ENCODE data around the gene PCDHGA10.
"Not testable (repeated sequence)": the region's sequence is repeated elsewhere in the genome, so short reads cannot be mapped to it uniquely, and the experiment has no call there.

PCDHGA10 gene

GRCh38 chr5:141393267-141393666 lies 19.5 kb upstream of the PCDHGA10 start:
- DNase-seq, result no peak

GRCh38 chr5:141394401-141395187 lies 18.2 kb upstream of the PCDHGA10 start:
- DNase-seq, result not testable (repeated sequence)

GRCh38 chr5:141397756-141398551 lies 14.8 kb upstream of the PCDHGA10 start, which contains the start of gene PCDHGB5:
Gene PCDHGB5 (plus strand): TSS chr5:141397947. CDS start chr5:141398128, 181 bp downstream.
- not testable (repeated sequence) for DNase-seq

- DNase-seq, result no peak
These were observed 14.2 kb upstream of the PCDHGA10 start for GRCh38 chr5:141398608-141399007.

GRCh38 chr5:141399555-141400258 lies 13.1 kb upstream of the PCDHGA10 start:
- no peak for DNase-seq

GRCh38 chr5:141402553-141403243 lies 10.1 kb upstream of the PCDHGA10 start, which contains the start of gene PCDHGA9:
Gene PCDHGA9 (plus strand): TSS chr5:141402778. CDS start chr5:141402953, 175 bp downstream.
- DNase-seq, result no peak

- no peak for DNase-seq
These were observed 9.4 kb upstream of the PCDHGA10 start for GRCh38 chr5:141403387-141403786.

GRCh38 chr5:141407790-141408505 lies 4.8 kb upstream of the PCDHGA10 start, which contains the start of gene PCDHGB6:
Gene PCDHGB6 (plus strand): TSS chr5:141408021. CDS start chr5:141408203, 182 bp downstream.
- not testable (repeated sequence) for DNase-seq

GRCh38 chr5:141409598-141410306 lies 3.0 kb upstream of the PCDHGA10 start:
- DNase-seq, result no peak

- DNase-seq, result no peak
These were observed 1.2 kb upstream of the PCDHGA10 start for GRCh38 chr5:141411575-141411974.

- no peak for DNase-seq
These were observed 818 bp downstream of the PCDHGA10 start for GRCh38 chr5:141413540-141414069.

- not testable (repeated sequence) for DNase-seq
These were observed 1.9 kb downstream of the PCDHGA10 start for GRCh38 chr5:141414548-141415274.

GRCh38 chr5:141415275-141415618 lies 2.5 kb downstream of the PCDHGA10 start:
- not testable (repeated sequence) for DNase-seq

GRCh38 chr5:141417494-141418172 lies 4.8 kb downstream of the PCDHGA10 start, which contains the start of gene PCDHGB7:
Gene PCDHGB7 (plus strand): TSS chr5:141417677. CDS start chr5:141417860, 183 bp downstream.
- not testable (repeated sequence) for DNase-seq

GRCh38 chr5:141419074-141419880 lies 6.5 kb downstream of the PCDHGA10 start:
- DNase-seq, result no peak

GRCh38 chr5:141420855-141421488 lies 8.2 kb downstream of the PCDHGA10 start, which contains the start of gene PCDHGA11:
Gene PCDHGA11 (plus strand): TSS chr5:141421051. CDS start chr5:141421228, 177 bp downstream.
- DNase-seq, result no peak

- no peak for DNase-seq
These were observed 8.7 kb downstream of the PCDHGA10 start for GRCh38 chr5:141421489-141421855.

Data from DMS79 (cell line).